WTC11 (cell line): ENCODE results near the gene TTC39B. TPM values are rescaled to one million over a fixed set of nuclear protein-coding genes. Genes with fewer than 3 reads are reported as not detected.
A peak's percentile ranks its signal among the peaks of the same experiment; 100 is the strongest.

ENCODE experiments used
- ATAC-seq: fragments of 200-7000 bp; cut with Tn5 transposase; 2 replicates; pipeline ENCODE4 v1.10.0; 2021; ENCODE audit warnings: mild to moderate bottlenecking, moderate library complexity
- CTCF ChIA-PET: fragments of 300-600 bp; sonication (Branson Sonifier 250); formaldehyde crosslinking; loops from one replicate; lab custom pipeline; 2021; ENCODE audit warnings: antibody characterized with exemption; lab: Charles Lee
- POLR2A ChIA-PET: fragments of 350-600 bp; sonication (Branson Sonifier 250); formaldehyde crosslinking; loops from one replicate; lab custom pipeline; 2021; ENCODE audit warnings: antibody characterized with exemption; lab: Charles Lee
- DNase-seq: peaks from one replicate; pipeline ENCODE4 v3.0.0; 2021; ENCODE audit warnings: low spot score
- H3K27ac Mint-ChIP-seq: 2 replicates; pipeline ENCODE4 v1.8.0; 2021; ENCODE audit warnings: mixed read lengths
- H3K27me3 Mint-ChIP-seq: 2 replicates; pipeline ENCODE4 v1.8.0; 2021; ENCODE audit warnings: low read depth, mild to moderate bottlenecking, moderate library complexity, mixed read lengths
- H3K36me3 Mint-ChIP-seq: 2 replicates; pipeline ENCODE4 v1.8.0; 2021; ENCODE audit warnings: mixed read lengths
- H3K4me1 Mint-ChIP-seq: 2 replicates; pipeline ENCODE4 v1.8.0; 2022; ENCODE audit warnings: mixed read lengths
- H3K4me3 Mint-ChIP-seq: 2 replicates; pipeline ENCODE4 v1.8.0; 2021; ENCODE audit warnings: mild to moderate bottlenecking, moderate library complexity, mixed read lengths
- H3K9me3 Mint-ChIP-seq: 2 replicates; pipeline ENCODE4 v1.8.0; 2021; ENCODE audit warnings: mixed read lengths
- ELF4 ChIP-seq: sonication (generic); formaldehyde crosslinking; IDR thresholded peaks from 2 replicates; pipeline ENCODE4 v1.8.1; 2022; ENCODE audit warnings: low read depth, mild to moderate bottlenecking, moderate library complexity, missing genetic modification reagents
- FOXJ3 ChIP-seq: sonication (generic); formaldehyde crosslinking; IDR thresholded peaks from 2 replicates; pipeline ENCODE4 v1.9.0; 2021; ENCODE audit warnings: missing genetic modification reagents, mild to moderate bottlenecking, borderline replicate concordance
- FOXK1 ChIP-seq: sonication (generic); formaldehyde crosslinking; IDR thresholded peaks from 2 replicates; pipeline ENCODE4 v1.8.0; 2022; ENCODE audit warnings: mild to moderate bottlenecking, moderate library complexity, missing genetic modification reagents
- MYBL2 ChIP-seq: sonication (generic); formaldehyde crosslinking; IDR thresholded peaks from 2 replicates; pipeline ENCODE4 v1.8.1; 2023; ENCODE audit warnings: mild to moderate bottlenecking, moderate library complexity, missing genetic modification reagents
- OVOL2 ChIP-seq: fragments of 250-450 bp; sonication (Bioruptor Pico); IDR thresholded peaks from 2 replicates; pipeline ENCODE4 v1.9.0; 2021; ENCODE audit warnings: mild to moderate bottlenecking, borderline replicate concordance
- RORB ChIP-seq: fragments of 250-450 bp; sonication (Bioruptor Pico); IDR thresholded peaks from 2 replicates; pipeline ENCODE4 v1.9.0; 2021; ENCODE audit warnings: mild to moderate bottlenecking
- TP53 ChIP-seq: sonication (generic); formaldehyde crosslinking; IDR thresholded peaks from 2 replicates; pipeline ENCODE4 v1.8.1; 2023; ENCODE audit warnings: mild to moderate bottlenecking, missing genetic modification reagents
- ZNF121 ChIP-seq: sonication (generic); formaldehyde crosslinking; IDR thresholded peaks from 2 replicates; pipeline ENCODE4 v1.8.0; 2023; ENCODE audit warnings: missing genetic modification reagents
- ZNF396 ChIP-seq: fragments of 250-450 bp; sonication (Bioruptor Pico); IDR thresholded peaks from 2 replicates; pipeline ENCODE4 v1.8.0; 2021; ENCODE audit warnings: mild to moderate bottlenecking, moderate library complexity, borderline replicate concordance
- ZNF423 ChIP-seq: fragments of 250-450 bp; sonication (Bioruptor Pico); IDR thresholded peaks from 2 replicates; pipeline ENCODE4 v2.1.2; 2022; ENCODE audit warnings: mild to moderate bottlenecking, moderate library complexity
- total RNA-seq: library from RNA; stranded (reverse); gene quantifications from 3 replicates; pipeline ENCODE4 v1.2.3, GENCODE V29; 2021
- TF ChIP-seq, protein P1 (sequence below): sonication (generic); formaldehyde crosslinking; conservative IDR thresholded peaks from 2 replicates; pipeline ENCODE4 v1.8.1; 2023; ENCODE audit warnings: mild to moderate bottlenecking, low read depth, missing genetic modification reagents, moderate library complexity
- TF ChIP-seq, protein P2 (sequence below): fragments of 200-600 bp; IDR thresholded peaks from 2 replicates; pipeline ENCODE4 v1.8.0; 2022; ENCODE audit warnings: antibody characterized with exemption
- TF ChIP-seq, protein P3 (sequence below): sonication (generic); formaldehyde crosslinking; IDR thresholded peaks from 2 replicates; pipeline ENCODE4 v1.8.1; 2022; ENCODE audit warnings: missing genetic modification reagents, borderline replicate concordance
- TF ChIP-seq, protein P4 (sequence below): sonication (generic); formaldehyde crosslinking; IDR thresholded peaks from 2 replicates; pipeline ENCODE4 v1.8.1; 2023; ENCODE audit warnings: mild to moderate bottlenecking, missing genetic modification reagents
- TF ChIP-seq, protein P5 (sequence below): sonication (generic); formaldehyde crosslinking; IDR thresholded peaks from 2 replicates; pipeline ENCODE4 v1.8.1; 2023; ENCODE audit warnings: mild to moderate bottlenecking, moderate library complexity, missing genetic modification reagents
- TF ChIP-seq, protein P6 (sequence below): sonication (generic); formaldehyde crosslinking; IDR thresholded peaks from 2 replicates; pipeline ENCODE4 v1.8.1; 2023; ENCODE audit warnings: mild to moderate bottlenecking, missing genetic modification reagents, moderate library complexity
- TF ChIP-seq, protein P7 (sequence below): sonication (generic); formaldehyde crosslinking; IDR thresholded peaks from 2 replicates; pipeline ENCODE4 v1.8.0; 2023; ENCODE audit warnings: missing genetic modification reagents, mild to moderate bottlenecking, borderline replicate concordance
- TF ChIP-seq, protein P8 (sequence below): fragments of 250-450 bp; sonication (Bioruptor Pico); IDR thresholded peaks from 2 replicates; pipeline ENCODE4 v2.1.2; 2022; ENCODE audit warnings: mild to moderate bottlenecking, moderate library complexity
- TF ChIP-seq, protein P9 (sequence below): sonication (generic); formaldehyde crosslinking; IDR thresholded peaks from 2 replicates; pipeline ENCODE4 v1.8.1; 2023; ENCODE audit warnings: mild to moderate bottlenecking, missing genetic modification reagents, moderate library complexity

The TTC39B gene
- total RNA-seq, 1 experiment from 2014 or later: 12.5 TPM

DNA sequence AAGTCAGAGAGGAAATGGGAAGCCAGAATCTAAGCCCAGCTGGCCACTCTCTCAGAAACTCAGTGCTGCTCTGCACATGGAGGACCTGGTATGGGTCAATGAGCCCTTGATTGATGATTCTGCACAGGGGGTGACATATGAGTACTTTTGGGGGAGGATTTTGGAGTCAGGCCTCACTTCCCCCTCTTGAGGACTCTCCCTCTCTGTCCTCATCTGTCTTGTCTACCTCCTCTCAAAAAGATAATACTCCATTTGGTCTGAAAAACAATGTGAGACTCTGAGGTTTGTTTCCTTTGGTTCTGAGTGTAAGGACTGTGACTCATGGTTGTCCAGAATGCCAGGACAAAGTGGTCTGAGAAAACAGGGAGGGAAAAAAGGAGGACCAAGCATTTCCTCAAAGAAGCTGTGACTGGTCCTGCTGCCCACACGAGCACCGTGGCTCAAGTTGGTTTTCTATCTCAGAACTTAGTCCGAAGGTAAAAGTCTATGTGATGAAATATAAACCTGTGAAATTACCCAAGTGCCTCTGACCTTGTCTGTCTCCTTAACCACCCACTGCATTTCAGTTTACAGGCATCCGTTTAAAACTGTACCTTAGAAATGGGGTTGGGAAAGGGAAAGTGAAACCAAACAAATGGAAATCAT lies 11.1 kb downstream of the TTC39B start:
- DNase-seq: no peak
- TF ChIP-seq, protein P1, sequence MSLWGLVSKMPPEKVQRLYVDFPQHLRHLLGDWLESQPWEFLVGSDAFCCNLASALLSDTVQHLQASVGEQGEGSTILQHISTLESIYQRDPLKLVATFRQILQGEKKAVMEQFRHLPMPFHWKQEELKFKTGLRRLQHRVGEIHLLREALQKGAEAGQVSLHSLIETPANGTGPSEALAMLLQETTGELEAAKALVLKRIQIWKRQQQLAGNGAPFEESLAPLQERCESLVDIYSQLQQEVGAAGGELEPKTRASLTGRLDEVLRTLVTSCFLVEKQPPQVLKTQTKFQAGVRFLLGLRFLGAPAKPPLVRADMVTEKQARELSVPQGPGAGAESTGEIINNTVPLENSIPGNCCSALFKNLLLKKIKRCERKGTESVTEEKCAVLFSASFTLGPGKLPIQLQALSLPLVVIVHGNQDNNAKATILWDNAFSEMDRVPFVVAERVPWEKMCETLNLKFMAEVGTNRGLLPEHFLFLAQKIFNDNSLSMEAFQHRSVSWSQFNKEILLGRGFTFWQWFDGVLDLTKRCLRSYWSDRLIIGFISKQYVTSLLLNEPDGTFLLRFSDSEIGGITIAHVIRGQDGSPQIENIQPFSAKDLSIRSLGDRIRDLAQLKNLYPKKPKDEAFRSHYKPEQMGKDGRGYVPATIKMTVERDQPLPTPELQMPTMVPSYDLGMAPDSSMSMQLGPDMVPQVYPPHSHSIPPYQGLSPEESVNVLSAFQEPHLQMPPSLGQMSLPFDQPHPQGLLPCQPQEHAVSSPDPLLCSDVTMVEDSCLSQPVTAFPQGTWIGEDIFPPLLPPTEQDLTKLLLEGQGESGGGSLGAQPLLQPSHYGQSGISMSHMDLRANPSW: no peak
- TF ChIP-seq ZNF423 (CRISPR knock-in tag): no peak
- TF ChIP-seq FOXK1 (CRISPR knock-in tag): no peak
- TF ChIP-seq ZNF396: no peak
- TF ChIP-seq, protein P2, sequence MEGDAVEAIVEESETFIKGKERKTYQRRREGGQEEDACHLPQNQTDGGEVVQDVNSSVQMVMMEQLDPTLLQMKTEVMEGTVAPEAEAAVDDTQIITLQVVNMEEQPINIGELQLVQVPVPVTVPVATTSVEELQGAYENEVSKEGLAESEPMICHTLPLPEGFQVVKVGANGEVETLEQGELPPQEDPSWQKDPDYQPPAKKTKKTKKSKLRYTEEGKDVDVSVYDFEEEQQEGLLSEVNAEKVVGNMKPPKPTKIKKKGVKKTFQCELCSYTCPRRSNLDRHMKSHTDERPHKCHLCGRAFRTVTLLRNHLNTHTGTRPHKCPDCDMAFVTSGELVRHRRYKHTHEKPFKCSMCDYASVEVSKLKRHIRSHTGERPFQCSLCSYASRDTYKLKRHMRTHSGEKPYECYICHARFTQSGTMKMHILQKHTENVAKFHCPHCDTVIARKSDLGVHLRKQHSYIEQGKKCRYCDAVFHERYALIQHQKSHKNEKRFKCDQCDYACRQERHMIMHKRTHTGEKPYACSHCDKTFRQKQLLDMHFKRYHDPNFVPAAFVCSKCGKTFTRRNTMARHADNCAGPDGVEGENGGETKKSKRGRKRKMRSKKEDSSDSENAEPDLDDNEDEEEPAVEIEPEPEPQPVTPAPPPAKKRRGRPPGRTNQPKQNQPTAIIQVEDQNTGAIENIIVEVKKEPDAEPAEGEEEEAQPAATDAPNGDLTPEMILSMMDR: no peak
- no peak for TF ChIP-seq ELF4 (CRISPR knock-in tag)
- TF ChIP-seq, protein P3, sequence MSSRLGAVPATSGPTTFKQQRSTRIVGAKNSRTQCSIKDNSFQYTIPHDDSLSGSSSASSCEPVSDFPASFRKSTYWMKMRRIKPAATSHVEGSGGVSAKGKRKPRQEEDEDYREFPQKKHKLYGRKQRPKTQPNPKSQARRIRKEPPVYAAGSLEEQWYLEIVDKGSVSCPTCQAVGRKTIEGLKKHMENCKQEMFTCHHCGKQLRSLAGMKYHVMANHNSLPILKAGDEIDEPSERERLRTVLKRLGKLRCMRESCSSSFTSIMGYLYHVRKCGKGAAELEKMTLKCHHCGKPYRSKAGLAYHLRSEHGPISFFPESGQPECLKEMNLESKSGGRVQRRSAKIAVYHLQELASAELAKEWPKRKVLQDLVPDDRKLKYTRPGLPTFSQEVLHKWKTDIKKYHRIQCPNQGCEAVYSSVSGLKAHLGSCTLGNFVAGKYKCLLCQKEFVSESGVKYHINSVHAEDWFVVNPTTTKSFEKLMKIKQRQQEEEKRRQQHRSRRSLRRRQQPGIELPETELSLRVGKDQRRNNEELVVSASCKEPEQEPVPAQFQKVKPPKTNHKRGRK: no peak
- TF ChIP-seq, protein P4, sequence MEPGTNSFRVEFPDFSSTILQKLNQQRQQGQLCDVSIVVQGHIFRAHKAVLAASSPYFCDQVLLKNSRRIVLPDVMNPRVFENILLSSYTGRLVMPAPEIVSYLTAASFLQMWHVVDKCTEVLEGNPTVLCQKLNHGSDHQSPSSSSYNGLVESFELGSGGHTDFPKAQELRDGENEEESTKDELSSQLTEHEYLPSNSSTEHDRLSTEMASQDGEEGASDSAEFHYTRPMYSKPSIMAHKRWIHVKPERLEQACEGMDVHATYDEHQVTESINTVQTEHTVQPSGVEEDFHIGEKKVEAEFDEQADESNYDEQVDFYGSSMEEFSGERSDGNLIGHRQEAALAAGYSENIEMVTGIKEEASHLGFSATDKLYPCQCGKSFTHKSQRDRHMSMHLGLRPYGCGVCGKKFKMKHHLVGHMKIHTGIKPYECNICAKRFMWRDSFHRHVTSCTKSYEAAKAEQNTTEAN (CRISPR knock-in tag): no peak
- no peak for TF ChIP-seq RORB (CRISPR knock-in tag)
- TF ChIP-seq FOXJ3 (CRISPR knock-in tag): no peak
- TF ChIP-seq, protein P5, sequence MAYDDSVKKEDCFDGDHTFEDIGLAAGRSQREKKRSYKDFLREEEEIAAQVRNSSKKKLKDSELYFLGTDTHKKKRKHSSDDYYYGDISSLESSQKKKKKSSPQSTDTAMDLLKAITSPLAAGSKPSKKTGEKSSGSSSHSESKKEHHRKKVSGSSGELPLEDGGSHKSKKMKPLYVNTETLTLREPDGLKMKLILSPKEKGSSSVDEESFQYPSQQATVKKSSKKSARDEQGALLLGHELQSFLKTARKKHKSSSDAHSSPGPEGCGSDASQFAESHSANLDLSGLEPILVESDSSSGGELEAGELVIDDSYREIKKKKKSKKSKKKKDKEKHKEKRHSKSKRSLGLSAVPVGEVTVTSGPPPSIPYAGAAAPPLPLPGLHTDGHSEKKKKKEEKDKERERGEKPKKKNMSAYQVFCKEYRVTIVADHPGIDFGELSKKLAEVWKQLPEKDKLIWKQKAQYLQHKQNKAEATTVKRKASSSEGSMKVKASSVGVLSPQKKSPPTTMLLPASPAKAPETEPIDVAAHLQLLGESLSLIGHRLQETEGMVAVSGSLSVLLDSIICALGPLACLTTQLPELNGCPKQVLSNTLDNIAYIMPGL (CRISPR knock-in tag): no peak
- TF ChIP-seq, protein P6, sequence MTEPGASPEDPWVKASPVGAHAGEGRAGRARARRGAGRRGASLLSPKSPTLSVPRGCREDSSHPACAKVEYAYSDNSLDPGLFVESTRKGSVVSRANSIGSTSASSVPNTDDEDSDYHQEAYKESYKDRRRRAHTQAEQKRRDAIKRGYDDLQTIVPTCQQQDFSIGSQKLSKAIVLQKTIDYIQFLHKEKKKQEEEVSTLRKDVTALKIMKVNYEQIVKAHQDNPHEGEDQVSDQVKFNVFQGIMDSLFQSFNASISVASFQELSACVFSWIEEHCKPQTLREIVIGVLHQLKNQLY (CRISPR knock-in tag): no peak
- TF ChIP-seq MYBL2 (CRISPR knock-in tag): no peak
- TF ChIP-seq, protein P7, sequence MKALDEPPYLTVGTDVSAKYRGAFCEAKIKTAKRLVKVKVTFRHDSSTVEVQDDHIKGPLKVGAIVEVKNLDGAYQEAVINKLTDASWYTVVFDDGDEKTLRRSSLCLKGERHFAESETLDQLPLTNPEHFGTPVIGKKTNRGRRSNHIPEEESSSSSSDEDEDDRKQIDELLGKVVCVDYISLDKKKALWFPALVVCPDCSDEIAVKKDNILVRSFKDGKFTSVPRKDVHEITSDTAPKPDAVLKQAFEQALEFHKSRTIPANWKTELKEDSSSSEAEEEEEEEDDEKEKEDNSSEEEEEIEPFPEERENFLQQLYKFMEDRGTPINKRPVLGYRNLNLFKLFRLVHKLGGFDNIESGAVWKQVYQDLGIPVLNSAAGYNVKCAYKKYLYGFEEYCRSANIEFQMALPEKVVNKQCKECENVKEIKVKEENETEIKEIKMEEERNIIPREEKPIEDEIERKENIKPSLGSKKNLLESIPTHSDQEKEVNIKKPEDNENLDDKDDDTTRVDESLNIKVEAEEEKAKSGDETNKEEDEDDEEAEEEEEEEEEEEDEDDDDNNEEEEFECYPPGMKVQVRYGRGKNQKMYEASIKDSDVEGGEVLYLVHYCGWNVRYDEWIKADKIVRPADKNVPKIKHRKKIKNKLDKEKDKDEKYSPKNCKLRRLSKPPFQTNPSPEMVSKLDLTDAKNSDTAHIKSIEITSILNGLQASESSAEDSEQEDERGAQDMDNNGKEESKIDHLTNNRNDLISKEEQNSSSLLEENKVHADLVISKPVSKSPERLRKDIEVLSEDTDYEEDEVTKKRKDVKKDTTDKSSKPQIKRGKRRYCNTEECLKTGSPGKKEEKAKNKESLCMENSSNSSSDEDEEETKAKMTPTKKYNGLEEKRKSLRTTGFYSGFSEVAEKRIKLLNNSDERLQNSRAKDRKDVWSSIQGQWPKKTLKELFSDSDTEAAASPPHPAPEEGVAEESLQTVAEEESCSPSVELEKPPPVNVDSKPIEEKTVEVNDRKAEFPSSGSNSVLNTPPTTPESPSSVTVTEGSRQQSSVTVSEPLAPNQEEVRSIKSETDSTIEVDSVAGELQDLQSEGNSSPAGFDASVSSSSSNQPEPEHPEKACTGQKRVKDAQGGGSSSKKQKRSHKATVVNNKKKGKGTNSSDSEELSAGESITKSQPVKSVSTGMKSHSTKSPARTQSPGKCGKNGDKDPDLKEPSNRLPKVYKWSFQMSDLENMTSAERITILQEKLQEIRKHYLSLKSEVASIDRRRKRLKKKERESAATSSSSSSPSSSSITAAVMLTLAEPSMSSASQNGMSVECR (CRISPR knock-in tag): no peak
- no peak for TF ChIP-seq OVOL2
- TF ChIP-seq ZNF121 (CRISPR knock-in tag): no peak
- TF ChIP-seq TP53 (CRISPR knock-in tag): no peak
- TF ChIP-seq, protein P8, sequence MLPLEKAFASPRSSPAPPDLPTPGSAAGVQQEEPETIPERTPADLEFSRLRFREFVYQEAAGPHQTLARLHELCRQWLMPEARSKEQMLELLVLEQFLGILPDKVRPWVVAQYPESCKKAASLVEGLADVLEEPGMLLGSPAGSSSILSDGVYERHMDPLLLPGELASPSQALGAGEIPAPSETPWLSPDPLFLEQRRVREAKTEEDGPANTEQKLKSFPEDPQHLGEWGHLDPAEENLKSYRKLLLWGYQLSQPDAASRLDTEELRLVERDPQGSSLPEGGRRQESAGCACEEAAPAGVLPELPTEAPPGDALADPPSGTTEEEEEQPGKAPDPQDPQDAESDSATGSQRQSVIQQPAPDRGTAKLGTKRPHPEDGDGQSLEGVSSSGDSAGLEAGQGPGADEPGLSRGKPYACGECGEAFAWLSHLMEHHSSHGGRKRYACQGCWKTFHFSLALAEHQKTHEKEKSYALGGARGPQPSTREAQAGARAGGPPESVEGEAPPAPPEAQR (CRISPR knock-in tag): no peak
- TF ChIP-seq, protein P9, sequence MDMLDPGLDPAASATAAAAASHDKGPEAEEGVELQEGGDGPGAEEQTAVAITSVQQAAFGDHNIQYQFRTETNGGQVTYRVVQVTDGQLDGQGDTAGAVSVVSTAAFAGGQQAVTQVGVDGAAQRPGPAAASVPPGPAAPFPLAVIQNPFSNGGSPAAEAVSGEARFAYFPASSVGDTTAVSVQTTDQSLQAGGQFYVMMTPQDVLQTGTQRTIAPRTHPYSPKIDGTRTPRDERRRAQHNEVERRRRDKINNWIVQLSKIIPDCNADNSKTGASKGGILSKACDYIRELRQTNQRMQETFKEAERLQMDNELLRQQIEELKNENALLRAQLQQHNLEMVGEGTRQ: no peak
- no peak for ATAC-seq
- CTCF ChIA-PET: no interaction called here
- Mint-ChIP-seq H3K9me3 (peaks cover 18% of the 10 kb centered on the region), H3K27ac (peak overlapping the region; percentile 61; the same call in 1 of the 2 replicates), H3K4me3 (no peak overlapping the region), H3K4me1 (peaks cover 33% of the 10 kb centered on the region), H3K36me3 (peaks cover 23% of the 10 kb centered on the region), H3K27me3 (no peaks in the 10 kb centered on the region; the same call in 1 of the 2 replicates)
- POLR2A ChIA-PET: no interaction called here
